ENCODE data around the gene CACNA1A. TPM values are rescaled to one million over a fixed set of nuclear protein-coding genes. Genes with fewer than 3 reads are reported as not detected.

Gene CACNA1A
- total RNA-seq, 2 donors from 2014 or later = 6.7 to 7.6 TPM

- Histone ChIP-seq H3K36me3 (replicated peaks in 1 of 2; ENCODE audit: insufficient read depth in 1 of 2, low read depth in 2 of 2) (no peaks in the 10 kb centered on the region), H3K9me3 (peaks cover 0 to 12% (median 0%) of the 10 kb centered on the region in 3 donors), H3K27ac (no peak overlapping the region), H3K4me3 (no peak overlapping the region), H3K4me1 (no peaks in the 10 kb centered on the region), H3K27me3 (no peaks in the 10 kb centered on the region)
- intact Hi-C loops (cut with DNase I) = no loop called here
- TF ChIP-seq CTCF (IDR thresholded peaks at IDR 0.05) = no peak
- ATAC-seq = no peak
- DNase-seq = no peak
- WGBS, 2 donors = 52 to 56% methylated on average over 3 of the region's 3 CpGs
These were observed 152.7 kb downstream of the CACNA1A start for GRCh38 chr19:13353625-13354024.

- no peak for DNase-seq
- H3K4me3 ChIP-seq = no peak overlapping the region
- no peak for ATAC-seq
- H3K36me3 ChIP-seq (replicated peaks in 1 of 2; ENCODE audit: insufficient read depth in 1 of 2, low read depth in 2 of 2) = no peaks in the 10 kb centered on the region
- H3K27ac ChIP-seq = no peak overlapping the region
- WGBS, 2 donors = 70 to 76% methylated on average over 6 of the region's 6 CpGs
- intact Hi-C loops (cut with DNase I) = no loop called here
- no peaks in the 10 kb centered on the region for H3K27me3 ChIP-seq
- peaks cover 0 to 12% (median 0%) of the 10 kb centered on the region in 3 donors for H3K9me3 ChIP-seq
- no peak for TF ChIP-seq CTCF (IDR thresholded peaks at IDR 0.05)
- H3K4me1 ChIP-seq = no peaks in the 10 kb centered on the region
These were observed 155.5 kb downstream of the CACNA1A start for GRCh38 chr19:13350759-13351158.

GRCh38 chr19:13350072-13350471 is 156.2 kb downstream of the CACNA1A start:
- peaks cover 0 to 12% (median 0%) of the 10 kb centered on the region in 3 donors for H3K9me3 ChIP-seq
- H3K4me3 ChIP-seq = no peak overlapping the region
- WGBS, 2 donors = 70 to 73% methylated on average over 4 of the region's 4 CpGs
- TF ChIP-seq POLR2A (IDR thresholded peaks at IDR 0.05) = no peak
- no peak for TF ChIP-seq CTCF (IDR thresholded peaks at IDR 0.05)
- ATAC-seq (no peak), DNase-seq (no peak)
- no peaks in the 10 kb centered on the region for H3K36me3 ChIP-seq (replicated peaks in 1 of 2; ENCODE audit: insufficient read depth in 1 of 2, low read depth in 2 of 2)
- H3K27me3 ChIP-seq = no peaks in the 10 kb centered on the region
- H3K27ac ChIP-seq = no peak overlapping the region
- intact Hi-C loops (cut with DNase I) = no loop called here
- no peaks in the 10 kb centered on the region for H3K4me1 ChIP-seq

- H3K36me3 ChIP-seq (replicated peaks in 1 of 2; ENCODE audit: insufficient read depth in 1 of 2, low read depth in 2 of 2) = no peaks in the 10 kb centered on the region
- TF ChIP-seq POLR2A (IDR thresholded peaks at IDR 0.05) = no peak
- TF ChIP-seq CTCF (IDR thresholded peaks at IDR 0.05) = no peak
- 68% methylated on average over 12 of the region's 12 CpGs for WGBS, 2 donors
- intact Hi-C loops (cut with DNase I) = no loop called here
- no peak overlapping the region for H3K27ac ChIP-seq
- no peak overlapping the region for H3K4me3 ChIP-seq
- H3K27me3 ChIP-seq = no peaks in the 10 kb centered on the region
- no peaks in the 10 kb centered on the region for H3K4me1 ChIP-seq
- peak in 3 of 4 donors; percentile 17 to 35 (median 30) for DNase-seq
- peaks cover 0 to 12% (median 0%) of the 10 kb centered on the region in 3 donors for H3K9me3 ChIP-seq
- ATAC-seq = no peak
These were observed 158.9 kb downstream of the CACNA1A start for GRCh38 chr19:13347367-13347766.

GRCh38 chr19:13343514-13343913 is 162.8 kb downstream of the CACNA1A start:
- Histone ChIP-seq H3K9me3 (no peaks in the 10 kb centered on the region), H3K27me3 (no peaks in the 10 kb centered on the region), H3K4me3 (no peak overlapping the region), H3K36me3 (replicated peaks in 1 of 2; ENCODE audit: insufficient read depth in 1 of 2, low read depth in 2 of 2) (no peaks in the 10 kb centered on the region), H3K27ac (no peak overlapping the region), H3K4me1 (no peaks in the 10 kb centered on the region)
- DNase-seq (no peak), ATAC-seq (no peak)
- 40 to 55% methylated on average over 2 of the region's 2 CpGs for WGBS, 2 donors
- intact Hi-C loops (cut with DNase I) = no loop called here
- TF ChIP-seq POLR2A (IDR thresholded peaks at IDR 0.05) (no peak), CTCF (IDR thresholded peaks at IDR 0.05) (no peak)

All from body of pancreas (tissue), 4 donors.